ENCODE results near the gene MRPS34. TPM values are rescaled to one million over a fixed set of nuclear protein-coding genes. Genes with fewer than 3 reads are reported as not detected.

The MRPS34 gene
- total and polyA plus RNA-seq, 9 of the 15 experiments (the other 6 are each of a cell fraction or from before 2014, with no cell fraction given) = 5.2 to 334 (median 92.8) TPM

DNA sequence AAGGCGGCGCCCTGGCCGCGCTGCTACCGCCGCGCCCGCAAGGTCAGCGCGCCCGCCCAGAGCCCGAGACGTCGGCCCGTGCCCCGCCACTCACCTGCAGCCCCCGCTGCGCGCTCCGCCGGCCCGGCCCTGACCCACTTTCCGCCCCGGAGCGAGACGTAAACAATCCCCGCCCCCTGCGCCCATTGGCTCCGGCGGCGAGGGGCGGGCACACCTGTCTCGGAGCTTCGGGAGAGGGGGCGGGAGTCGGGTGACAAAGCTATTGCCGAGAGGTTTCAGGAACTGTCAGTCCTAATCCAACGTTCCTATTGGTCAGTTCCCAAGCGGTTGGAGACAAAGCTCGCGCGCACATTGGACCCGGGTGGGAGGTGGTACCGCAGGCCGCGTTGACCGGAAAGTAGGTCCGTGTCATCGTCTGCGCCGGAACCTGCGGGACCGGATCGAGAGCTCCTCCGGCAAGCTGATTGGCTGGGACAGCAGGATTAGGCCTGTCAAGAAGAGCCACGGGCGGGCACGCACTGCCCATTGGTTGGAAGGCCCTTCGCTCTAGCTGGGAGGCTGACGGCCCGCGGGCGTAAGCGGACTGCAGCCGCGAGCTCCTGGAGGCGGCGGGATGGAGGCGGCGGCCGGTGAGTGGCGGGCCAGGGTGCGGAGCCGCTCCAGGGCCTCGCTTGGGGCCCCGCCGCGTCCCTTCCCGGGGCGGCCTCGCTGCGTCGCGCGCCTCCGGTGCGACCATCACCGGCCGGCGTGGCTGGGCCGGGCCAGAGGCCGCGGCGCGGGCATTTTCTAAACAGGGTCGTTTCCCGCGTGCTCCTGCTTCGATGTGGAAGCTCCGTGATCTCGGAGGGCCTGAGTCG, 9.7 kb upstream of the MRPS34 start, which contains the start of the genes NUBP2 and SPSB3 (continued):
- TF ChIP-seq, protein P1, sequence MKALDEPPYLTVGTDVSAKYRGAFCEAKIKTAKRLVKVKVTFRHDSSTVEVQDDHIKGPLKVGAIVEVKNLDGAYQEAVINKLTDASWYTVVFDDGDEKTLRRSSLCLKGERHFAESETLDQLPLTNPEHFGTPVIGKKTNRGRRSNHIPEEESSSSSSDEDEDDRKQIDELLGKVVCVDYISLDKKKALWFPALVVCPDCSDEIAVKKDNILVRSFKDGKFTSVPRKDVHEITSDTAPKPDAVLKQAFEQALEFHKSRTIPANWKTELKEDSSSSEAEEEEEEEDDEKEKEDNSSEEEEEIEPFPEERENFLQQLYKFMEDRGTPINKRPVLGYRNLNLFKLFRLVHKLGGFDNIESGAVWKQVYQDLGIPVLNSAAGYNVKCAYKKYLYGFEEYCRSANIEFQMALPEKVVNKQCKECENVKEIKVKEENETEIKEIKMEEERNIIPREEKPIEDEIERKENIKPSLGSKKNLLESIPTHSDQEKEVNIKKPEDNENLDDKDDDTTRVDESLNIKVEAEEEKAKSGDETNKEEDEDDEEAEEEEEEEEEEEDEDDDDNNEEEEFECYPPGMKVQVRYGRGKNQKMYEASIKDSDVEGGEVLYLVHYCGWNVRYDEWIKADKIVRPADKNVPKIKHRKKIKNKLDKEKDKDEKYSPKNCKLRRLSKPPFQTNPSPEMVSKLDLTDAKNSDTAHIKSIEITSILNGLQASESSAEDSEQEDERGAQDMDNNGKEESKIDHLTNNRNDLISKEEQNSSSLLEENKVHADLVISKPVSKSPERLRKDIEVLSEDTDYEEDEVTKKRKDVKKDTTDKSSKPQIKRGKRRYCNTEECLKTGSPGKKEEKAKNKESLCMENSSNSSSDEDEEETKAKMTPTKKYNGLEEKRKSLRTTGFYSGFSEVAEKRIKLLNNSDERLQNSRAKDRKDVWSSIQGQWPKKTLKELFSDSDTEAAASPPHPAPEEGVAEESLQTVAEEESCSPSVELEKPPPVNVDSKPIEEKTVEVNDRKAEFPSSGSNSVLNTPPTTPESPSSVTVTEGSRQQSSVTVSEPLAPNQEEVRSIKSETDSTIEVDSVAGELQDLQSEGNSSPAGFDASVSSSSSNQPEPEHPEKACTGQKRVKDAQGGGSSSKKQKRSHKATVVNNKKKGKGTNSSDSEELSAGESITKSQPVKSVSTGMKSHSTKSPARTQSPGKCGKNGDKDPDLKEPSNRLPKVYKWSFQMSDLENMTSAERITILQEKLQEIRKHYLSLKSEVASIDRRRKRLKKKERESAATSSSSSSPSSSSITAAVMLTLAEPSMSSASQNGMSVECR (CRISPR knock-in tag; IDR thresholded peaks at IDR 0.05) = 0 out of 2 replicates have a peak, but pooled peaks have one; percentile 62
- TF ChIP-seq FOS (IDR thresholded peaks at IDR 0.05; ENCODE audit: extremely low read depth, insufficient read length) = peak; percentile 95
- peak; percentile 99 for TF ChIP-seq MBD2 (IDR thresholded peaks at IDR 0.05; ENCODE audit: borderline replicate concordance, low read depth)
- no peak for TF ChIP-seq ZNF644 (tag; IDR thresholded peaks at IDR 0.05; ENCODE audit: low read depth)
- TF ChIP-seq, protein P2, sequence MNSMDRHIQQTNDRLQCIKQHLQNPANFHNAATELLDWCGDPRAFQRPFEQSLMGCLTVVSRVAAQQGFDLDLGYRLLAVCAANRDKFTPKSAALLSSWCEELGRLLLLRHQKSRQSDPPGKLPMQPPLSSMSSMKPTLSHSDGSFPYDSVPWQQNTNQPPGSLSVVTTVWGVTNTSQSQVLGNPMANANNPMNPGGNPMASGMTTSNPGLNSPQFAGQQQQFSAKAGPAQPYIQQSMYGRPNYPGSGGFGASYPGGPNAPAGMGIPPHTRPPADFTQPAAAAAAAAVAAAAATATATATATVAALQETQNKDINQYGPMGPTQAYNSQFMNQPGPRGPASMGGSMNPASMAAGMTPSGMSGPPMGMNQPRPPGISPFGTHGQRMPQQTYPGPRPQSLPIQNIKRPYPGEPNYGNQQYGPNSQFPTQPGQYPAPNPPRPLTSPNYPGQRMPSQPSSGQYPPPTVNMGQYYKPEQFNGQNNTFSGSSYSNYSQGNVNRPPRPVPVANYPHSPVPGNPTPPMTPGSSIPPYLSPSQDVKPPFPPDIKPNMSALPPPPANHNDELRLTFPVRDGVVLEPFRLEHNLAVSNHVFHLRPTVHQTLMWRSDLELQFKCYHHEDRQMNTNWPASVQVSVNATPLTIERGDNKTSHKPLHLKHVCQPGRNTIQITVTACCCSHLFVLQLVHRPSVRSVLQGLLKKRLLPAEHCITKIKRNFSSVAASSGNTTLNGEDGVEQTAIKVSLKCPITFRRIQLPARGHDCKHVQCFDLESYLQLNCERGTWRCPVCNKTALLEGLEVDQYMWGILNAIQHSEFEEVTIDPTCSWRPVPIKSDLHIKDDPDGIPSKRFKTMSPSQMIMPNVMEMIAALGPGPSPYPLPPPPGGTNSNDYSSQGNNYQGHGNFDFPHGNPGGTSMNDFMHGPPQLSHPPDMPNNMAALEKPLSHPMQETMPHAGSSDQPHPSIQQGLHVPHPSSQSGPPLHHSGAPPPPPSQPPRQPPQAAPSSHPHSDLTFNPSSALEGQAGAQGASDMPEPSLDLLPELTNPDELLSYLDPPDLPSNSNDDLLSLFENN (IDR thresholded peaks at IDR 0.05; ENCODE audit: low read depth in 2 of 2, low read length in 2 of 2) = 0 out of 4 replicates have a peak, but pooled peaks of 1 of the 2 experiments have one; percentile 39
- TF ChIP-seq USF1 (CRISPR knock-in tag; IDR thresholded peaks at IDR 0.05) = 0 out of 2 replicates have a peak, but pooled peaks have one; percentile 18
- 0 out of 2 replicates have a peak, but pooled peaks have one; percentile 19 for TF ChIP-seq ZKSCAN1 (IDR thresholded peaks at IDR 0.05; ENCODE audit: low read depth, low read length)
- TF ChIP-seq RBFOX2 (IDR thresholded peaks at IDR 0.05; ENCODE audit: low read depth, low read length) = peak; percentile 84
- TF ChIP-seq TAF9B (IDR thresholded peaks at IDR 0.05; ENCODE audit: partially characterized antibody) = no peak
- TF ChIP-seq NFYB (IDR thresholded peaks at IDR 0.05; ENCODE audit: extremely low read depth, insufficient read length) = peak; percentile 99
- TF ChIP-seq ZBTB7A (IDR thresholded peaks at IDR 0.05; ENCODE audit: borderline replicate concordance, control insufficient read depth, low read depth, low read length) = peak; percentile 22; the same call in 1 of the 2 replicates
- peak; percentile 54 to 63 for TF ChIP-seq MAZ (CRISPR knock-in tag; conservative IDR thresholded peaks at IDR 0.05 in 1 of 2, IDR thresholded peaks at IDR 0.05 in 1 of 2)
- TF ChIP-seq ZNF57 (CRISPR knock-in tag; IDR thresholded peaks at IDR 0.05) = 0 out of 2 replicates have a peak, but pooled peaks have one; percentile 15
- TF ChIP-seq PHF20 (IDR thresholded peaks at IDR 0.05; ENCODE audit: partially characterized antibody) = peak; percentile 86
- peak; percentile 44; the same call in 1 of the 2 replicates for TF ChIP-seq FOXP1 (CRISPR knock-in tag; IDR thresholded peaks at IDR 0.05)
- TF ChIP-seq ESRRA (IDR thresholded peaks at IDR 0.05; ENCODE audit: borderline replicate concordance, low read depth) = peak; percentile 55; the same call in 1 of the 2 replicates
